ENCODE results near the gene KCNH4. TPM values are rescaled to one million over a fixed set of nuclear protein-coding genes. Genes with fewer than 3 reads are reported as not detected.

The KCNH4 gene
- total RNA-seq, 1 donor from 2014 or later = not detected

DNA sequence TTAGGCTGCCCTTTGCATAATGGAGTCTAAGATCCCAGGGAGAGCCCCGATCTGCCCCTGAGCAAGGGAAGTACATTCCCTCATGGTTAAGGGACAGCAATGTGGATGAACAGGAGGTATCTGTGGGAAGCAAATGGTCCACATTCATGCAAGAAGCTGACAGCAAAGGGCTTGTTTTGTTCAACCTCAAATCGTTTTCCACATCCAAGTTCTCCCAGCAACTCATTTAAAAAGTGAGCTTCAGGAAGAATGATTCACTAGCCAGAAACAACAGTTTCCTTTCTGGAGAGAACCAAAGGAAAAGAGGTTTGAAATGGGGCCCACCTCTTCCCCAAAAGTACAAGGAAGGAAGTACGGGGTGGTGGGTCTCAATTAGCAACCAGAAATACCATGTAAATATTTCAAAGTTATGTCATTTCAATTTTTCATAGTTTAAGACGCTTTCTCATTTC lies 48.9 kb downstream of the KCNH4 start:
- no peak overlapping the region for H3K27ac Mint-ChIP-seq
- no peak for DNase-seq (ENCODE audit: extremely low spot score, unreplicated experiment)
- H3K4me1 Mint-ChIP-seq (ENCODE audit: unreplicated experiment) = peaks cover 22% of the 10 kb centered on the region
- H3K4me3 Mint-ChIP-seq = no peak overlapping the region
- H3K9me3 Mint-ChIP-seq = no peaks in the 10 kb centered on the region
- TF ChIP-seq, protein P1, sequence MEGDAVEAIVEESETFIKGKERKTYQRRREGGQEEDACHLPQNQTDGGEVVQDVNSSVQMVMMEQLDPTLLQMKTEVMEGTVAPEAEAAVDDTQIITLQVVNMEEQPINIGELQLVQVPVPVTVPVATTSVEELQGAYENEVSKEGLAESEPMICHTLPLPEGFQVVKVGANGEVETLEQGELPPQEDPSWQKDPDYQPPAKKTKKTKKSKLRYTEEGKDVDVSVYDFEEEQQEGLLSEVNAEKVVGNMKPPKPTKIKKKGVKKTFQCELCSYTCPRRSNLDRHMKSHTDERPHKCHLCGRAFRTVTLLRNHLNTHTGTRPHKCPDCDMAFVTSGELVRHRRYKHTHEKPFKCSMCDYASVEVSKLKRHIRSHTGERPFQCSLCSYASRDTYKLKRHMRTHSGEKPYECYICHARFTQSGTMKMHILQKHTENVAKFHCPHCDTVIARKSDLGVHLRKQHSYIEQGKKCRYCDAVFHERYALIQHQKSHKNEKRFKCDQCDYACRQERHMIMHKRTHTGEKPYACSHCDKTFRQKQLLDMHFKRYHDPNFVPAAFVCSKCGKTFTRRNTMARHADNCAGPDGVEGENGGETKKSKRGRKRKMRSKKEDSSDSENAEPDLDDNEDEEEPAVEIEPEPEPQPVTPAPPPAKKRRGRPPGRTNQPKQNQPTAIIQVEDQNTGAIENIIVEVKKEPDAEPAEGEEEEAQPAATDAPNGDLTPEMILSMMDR (conservative IDR thresholded peaks at IDR 0.05) = no peak
- peaks cover 6% of the 10 kb centered on the region for H3K36me3 Mint-ChIP-seq
- H3K27me3 Mint-ChIP-seq = no peaks in the 10 kb centered on the region

- Mint-ChIP-seq H3K36me3 (peaks cover 8% of the 10 kb centered on the region), H3K27me3 (no peaks in the 10 kb centered on the region), H3K4me1 (ENCODE audit: unreplicated experiment) (peaks cover 22% of the 10 kb centered on the region), H3K4me3 (no peak overlapping the region), H3K27ac (no peak overlapping the region), H3K9me3 (no peaks in the 10 kb centered on the region)
- no peak for DNase-seq (ENCODE audit: extremely low spot score, unreplicated experiment)
- TF ChIP-seq, protein P1 (conservative IDR thresholded peaks at IDR 0.05) = no peak
Measured at GRCh38 chr17:42131232-42131631, 49.7 kb downstream of the KCNH4 start.

DNA sequence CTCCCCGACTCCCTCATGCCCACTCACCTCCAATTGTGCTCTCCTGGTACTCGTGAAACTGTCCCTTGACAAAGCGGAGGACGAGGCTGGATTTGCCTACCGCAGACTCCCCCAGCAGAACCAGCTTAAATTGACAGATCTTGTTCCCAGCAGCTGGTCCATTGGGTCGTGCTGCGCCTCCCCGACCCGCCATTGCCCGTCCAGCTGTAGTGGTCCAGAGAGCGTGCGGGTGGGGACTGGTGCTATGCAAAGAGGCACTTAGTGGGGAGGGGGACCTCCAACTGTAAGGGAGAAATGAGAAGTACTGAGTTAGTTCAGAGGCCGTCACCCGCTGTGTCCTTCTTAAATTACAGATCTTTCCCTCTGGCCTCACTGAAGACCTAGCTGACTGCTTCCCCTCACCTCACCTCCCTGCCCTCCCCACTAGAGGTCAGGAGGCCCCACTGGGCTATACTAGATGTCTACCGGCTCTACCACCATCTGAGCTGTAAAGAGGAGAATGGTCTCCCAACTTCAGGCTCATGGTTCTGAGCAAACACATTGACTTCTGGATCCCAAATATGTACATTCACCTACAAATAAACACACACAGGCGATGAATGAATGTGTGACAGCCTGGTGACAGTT lies 50.5 kb downstream of the KCNH4 start:
- TF ChIP-seq, protein P1 (conservative IDR thresholded peaks at IDR 0.05) = no peak
- no peak for DNase-seq (ENCODE audit: extremely low spot score, unreplicated experiment)
- no peaks in the 10 kb centered on the region for H3K9me3 Mint-ChIP-seq
- H3K4me3 Mint-ChIP-seq = no peak overlapping the region
- H3K36me3 Mint-ChIP-seq = peaks cover 11% of the 10 kb centered on the region
- H3K27me3 Mint-ChIP-seq = no peaks in the 10 kb centered on the region
- peaks cover 16% of the 10 kb centered on the region for H3K4me1 Mint-ChIP-seq (ENCODE audit: unreplicated experiment)
- H3K27ac Mint-ChIP-seq = no peak overlapping the region

GRCh38 chr17:42129109-42129837 lies 51.7 kb downstream of the KCNH4 start:
- H3K36me3 Mint-ChIP-seq = peaks cover 14% of the 10 kb centered on the region
- TF ChIP-seq, protein P1 (conservative IDR thresholded peaks at IDR 0.05) = no peak
- no peak for DNase-seq (ENCODE audit: extremely low spot score, unreplicated experiment)

GRCh38 chr17:42127414-42127813 lies 53.5 kb downstream of the KCNH4 start:
- Mint-ChIP-seq H3K36me3 (peaks cover 14% of the 10 kb centered on the region), H3K27ac (no peak overlapping the region), H3K27me3 (no peaks in the 10 kb centered on the region), H3K9me3 (no peaks in the 10 kb centered on the region), H3K4me1 (ENCODE audit: unreplicated experiment) (peaks cover 4% of the 10 kb centered on the region), H3K4me3 (no peak overlapping the region)
- DNase-seq (ENCODE audit: extremely low spot score, unreplicated experiment) = no peak
- TF ChIP-seq, protein P1 (conservative IDR thresholded peaks at IDR 0.05) = no peak

More at GRCh38 chr17:42129109-42129837, 51.7 kb downstream of the KCNH4 start:
- Mint-ChIP-seq H3K4me3 (no peak overlapping the region), H3K4me1 (ENCODE audit: unreplicated experiment) (peaks cover 15% of the 10 kb centered on the region), H3K9me3 (no peaks in the 10 kb centered on the region), H3K27me3 (no peaks in the 10 kb centered on the region), H3K27ac (no peak overlapping the region)

All from type B pancreatic cell (in vitro differentiated cells).